Measurements from ENCODE around the gene SKOR1. TPM values are rescaled to one million over a fixed set of nuclear protein-coding genes. Genes with fewer than 3 reads are reported as not detected.

Gene SKOR1
- total and polyA plus RNA-seq, 10 of the 15 experiments (the other 5 are each of a cell fraction or from before 2014, with no cell fraction given): 0.04 to 0.36 (median 0.10) TPM; not detected in 4

DNA sequence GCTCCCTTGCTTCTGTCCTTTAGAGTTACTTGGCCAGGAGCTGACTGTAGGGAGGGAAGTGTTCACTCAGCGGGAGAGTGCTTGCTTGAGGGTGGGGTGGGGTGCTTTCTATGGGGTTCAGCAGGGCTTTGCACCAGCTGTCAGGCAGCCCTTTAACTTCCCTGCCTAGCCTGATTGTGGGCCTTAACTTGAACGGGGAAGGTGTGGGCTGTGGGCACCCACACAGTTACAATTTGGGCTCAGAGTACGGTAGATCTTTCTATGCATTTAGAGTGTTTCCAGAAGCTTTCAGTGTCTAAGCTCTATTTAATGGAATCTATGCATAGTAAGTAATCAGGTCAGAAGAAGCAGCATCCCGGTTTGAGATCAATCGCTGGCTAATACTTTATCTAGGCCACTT lies 48.2 kb upstream of the SKOR1 start (continued):
- TF ChIP-seq RFX5 (IDR thresholded peaks at IDR 0.05; ENCODE audit: low read depth, low read length) (no peak), POLR2AphosphoS2 (IDR thresholded peaks at IDR 0.05; ENCODE audit: low read depth, low read length) (no peak)

DNA sequence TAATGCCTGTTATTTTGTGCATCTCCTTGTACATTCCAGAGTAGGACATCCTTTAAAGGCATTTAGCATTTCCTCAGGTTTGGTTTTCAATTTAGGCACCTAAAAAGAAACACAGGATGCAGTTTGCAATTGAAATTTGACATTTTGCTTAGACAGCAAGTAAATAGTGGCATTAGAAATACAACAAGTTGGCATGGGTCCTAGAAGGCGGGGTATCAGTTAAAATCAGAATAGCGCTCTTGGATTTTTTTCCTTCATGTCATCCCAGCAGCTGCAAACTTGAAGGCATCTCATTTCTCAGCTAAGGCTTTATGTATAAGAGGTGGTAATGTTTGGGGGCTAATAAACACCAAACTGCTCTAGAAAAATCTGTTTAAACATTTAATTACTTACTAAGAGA lies 47.5 kb upstream of the SKOR1 start:
- WGBS (ENCODE audit: insufficient coverage, insufficient replicate concordance, low lambda C conversion rate, missing lambda C conversion rate): 98% methylated on average over 2 of the region's 2 CpGs
- intact Hi-C loops (cut with micrococcal nuclease; ENCODE audit: unreplicated experiment): no loop called here
- no peak for FAIRE-seq
- TF ChIP-seq ZNF217 (IDR thresholded peaks at IDR 0.05) (no peak), TARDBP (IDR thresholded peaks at IDR 0.05; ENCODE audit: borderline replicate concordance) (no peak), NFXL1 (IDR thresholded peaks at IDR 0.05; ENCODE audit: borderline replicate concordance) (no peak), ZNF24 (IDR thresholded peaks at IDR 0.05) (no peak), BCL11A (IDR thresholded peaks at IDR 0.05; ENCODE audit: low read depth, low read length) (no peak), NR2C1 (IDR thresholded peaks at IDR 0.05) (no peak), SP1 (IDR thresholded peaks at IDR 0.05; ENCODE audit: low read depth, low read length) (no peak), RUNX3 (IDR thresholded peaks at IDR 0.05; ENCODE audit: low read length) (no peak), LARP7 (IDR thresholded peaks at IDR 0.05) (no peak), MYB (IDR thresholded peaks at IDR 0.05; ENCODE audit: borderline replicate concordance, low read depth, low read length) (no peak), MTA2 (IDR thresholded peaks at IDR 0.05; ENCODE audit: low read depth) (no peak), TCF3 (IDR thresholded peaks at IDR 0.05; ENCODE audit: borderline replicate concordance, insufficient read depth, low read depth, low read length) (no peak), HDGF (IDR thresholded peaks at IDR 0.05) (no peak)
- TF ChIP-seq, protein P1, sequence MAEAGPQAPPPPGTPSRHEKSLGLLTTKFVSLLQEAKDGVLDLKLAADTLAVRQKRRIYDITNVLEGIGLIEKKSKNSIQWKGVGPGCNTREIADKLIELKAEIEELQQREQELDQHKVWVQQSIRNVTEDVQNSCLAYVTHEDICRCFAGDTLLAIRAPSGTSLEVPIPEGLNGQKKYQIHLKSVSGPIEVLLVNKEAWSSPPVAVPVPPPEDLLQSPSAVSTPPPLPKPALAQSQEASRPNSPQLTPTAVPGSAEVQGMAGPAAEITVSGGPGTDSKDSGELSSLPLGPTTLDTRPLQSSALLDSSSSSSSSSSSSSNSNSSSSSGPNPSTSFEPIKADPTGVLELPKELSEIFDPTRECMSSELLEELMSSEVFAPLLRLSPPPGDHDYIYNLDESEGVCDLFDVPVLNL (IDR thresholded peaks at IDR 0.05; ENCODE audit: low read depth, low read length): no peak
- TF ChIP-seq, protein P2, sequence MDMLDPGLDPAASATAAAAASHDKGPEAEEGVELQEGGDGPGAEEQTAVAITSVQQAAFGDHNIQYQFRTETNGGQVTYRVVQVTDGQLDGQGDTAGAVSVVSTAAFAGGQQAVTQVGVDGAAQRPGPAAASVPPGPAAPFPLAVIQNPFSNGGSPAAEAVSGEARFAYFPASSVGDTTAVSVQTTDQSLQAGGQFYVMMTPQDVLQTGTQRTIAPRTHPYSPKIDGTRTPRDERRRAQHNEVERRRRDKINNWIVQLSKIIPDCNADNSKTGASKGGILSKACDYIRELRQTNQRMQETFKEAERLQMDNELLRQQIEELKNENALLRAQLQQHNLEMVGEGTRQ (IDR thresholded peaks at IDR 0.05; ENCODE audit: borderline replicate concordance, low read depth, low read length): no peak
- TF ChIP-seq, protein P3, sequence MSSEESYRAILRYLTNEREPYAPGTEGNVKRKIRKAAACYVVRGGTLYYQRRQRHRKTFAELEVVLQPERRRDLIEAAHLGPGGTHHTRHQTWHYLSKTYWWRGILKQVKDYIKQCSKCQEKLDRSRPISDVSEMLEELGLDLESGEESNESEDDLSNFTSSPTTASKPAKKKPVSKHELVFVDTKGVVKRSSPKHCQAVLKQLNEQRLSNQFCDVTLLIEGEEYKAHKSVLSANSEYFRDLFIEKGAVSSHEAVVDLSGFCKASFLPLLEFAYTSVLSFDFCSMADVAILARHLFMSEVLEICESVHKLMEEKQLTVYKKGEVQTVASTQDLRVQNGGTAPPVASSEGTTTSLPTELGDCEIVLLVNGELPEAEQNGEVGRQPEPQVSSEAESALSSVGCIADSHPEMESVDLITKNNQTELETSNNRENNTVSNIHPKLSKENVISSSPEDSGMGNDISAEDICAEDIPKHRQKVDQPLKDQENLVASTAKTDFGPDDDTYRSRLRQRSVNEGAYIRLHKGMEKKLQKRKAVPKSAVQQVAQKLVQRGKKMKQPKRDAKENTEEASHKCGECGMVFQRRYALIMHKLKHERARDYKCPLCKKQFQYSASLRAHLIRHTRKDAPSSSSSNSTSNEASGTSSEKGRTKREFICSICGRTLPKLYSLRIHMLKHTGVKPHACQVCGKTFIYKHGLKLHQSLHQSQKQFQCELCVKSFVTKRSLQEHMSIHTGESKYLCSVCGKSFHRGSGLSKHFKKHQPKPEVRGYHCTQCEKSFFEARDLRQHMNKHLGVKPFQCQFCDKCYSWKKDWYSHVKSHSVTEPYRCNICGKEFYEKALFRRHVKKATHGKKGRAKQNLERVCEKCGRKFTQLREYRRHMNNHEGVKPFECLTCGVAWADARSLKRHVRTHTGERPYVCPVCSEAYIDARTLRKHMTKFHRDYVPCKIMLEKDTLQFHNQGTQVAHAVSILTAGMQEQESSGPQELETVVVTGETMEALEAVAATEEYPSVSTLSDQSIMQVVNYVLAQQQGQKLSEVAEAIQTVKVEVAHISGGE (CRISPR knock-in tag; IDR thresholded peaks at IDR 0.05): no peak
- TF ChIP-seq, protein P4, sequence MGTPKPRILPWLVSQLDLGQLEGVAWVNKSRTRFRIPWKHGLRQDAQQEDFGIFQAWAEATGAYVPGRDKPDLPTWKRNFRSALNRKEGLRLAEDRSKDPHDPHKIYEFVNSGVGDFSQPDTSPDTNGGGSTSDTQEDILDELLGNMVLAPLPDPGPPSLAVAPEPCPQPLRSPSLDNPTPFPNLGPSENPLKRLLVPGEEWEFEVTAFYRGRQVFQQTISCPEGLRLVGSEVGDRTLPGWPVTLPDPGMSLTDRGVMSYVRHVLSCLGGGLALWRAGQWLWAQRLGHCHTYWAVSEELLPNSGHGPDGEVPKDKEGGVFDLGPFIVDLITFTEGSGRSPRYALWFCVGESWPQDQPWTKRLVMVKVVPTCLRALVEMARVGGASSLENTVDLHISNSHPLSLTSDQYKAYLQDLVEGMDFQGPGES (IDR thresholded peaks at IDR 0.05): no peak

More for the DNA sequence above, 47.5 kb upstream of the SKOR1 start:
- no peaks in the 10 kb centered on the region for H3K27me3 ChIP-seq (replicated peaks in 1 of 2; ENCODE audit: control insufficient read depth in 2 of 2, insufficient read depth in 2 of 2, low read length in 1 of 2)
- no peaks in the 10 kb centered on the region for H4K20me1 ChIP-seq (ENCODE audit: control insufficient read depth, insufficient read depth)
- ChIA-PET SMC1A (ENCODE audit: uncharacterized antibody, unreplicated experiment) (interaction anchor here (1.0 kb wide), 1 partner anchor 12 kb away, joined by 3 read pairs; no protein-coding TSS in a partner anchor), RAD21 (ENCODE audit: unreplicated experiment) (no interaction called here), CTCF (interaction anchor here (0.9 to 1.2 kb wide), 2 partner anchors 322 to 831 kb away, joined by 3 read pairs; no protein-coding TSS in a partner anchor), POLR2A (no interaction called here)
- H3K9ac ChIP-seq (ENCODE audit: control insufficient read depth, insufficient read depth, low read length): no peak overlapping the region
- in situ Hi-C loops (cut with MboI): no loop called here
- H3K36me3 ChIP-seq (ENCODE audit: control insufficient read depth in 2 of 2, insufficient read depth in 2 of 2, low read length in 1 of 2): no peaks in the 10 kb centered on the region
- no peak overlapping the region for H3K27ac ChIP-seq (ENCODE audit: control insufficient read depth, insufficient read depth)
- BruUV-seq (replicated peaks): no TSS peak
- peaks cover 3% of the 10 kb centered on the region for H3K4me1 ChIP-seq (ENCODE audit: control insufficient read depth, insufficient read depth, low read length)
- H3K4me3 ChIP-seq: no peak overlapping the region
- no peak overlapping the region for H2AFZ ChIP-seq (ENCODE audit: control insufficient read depth, low read depth, low read length)
- no peaks in the 10 kb centered on the region for H3K9me3 ChIP-seq (replicated peaks; ENCODE audit: control insufficient read depth, insufficient read depth, low read length)
- H3K4me2 ChIP-seq (ENCODE audit: control insufficient read depth, insufficient read depth): no peak overlapping the region
- ATAC-seq (no peak), DNase-seq (ENCODE audit: low read depth, low spot score) (no peak)
- H3K79me2 ChIP-seq (ENCODE audit: control insufficient read depth, insufficient read depth, low read length): no peaks in the 10 kb centered on the region

Measured in GM12878 (cell line).